ENCODE results near the gene C1QTNF5. TPM values are rescaled to one million over a fixed set of nuclear protein-coding genes. Genes with fewer than 3 reads are reported as not detected.

C1QTNF5 gene
- total and polyA plus RNA-seq, 2 of the 8 experiments (the other 6 are each of a cell fraction or from before 2014, with no cell fraction given): 2.2 to 2.7 TPM

DNA sequence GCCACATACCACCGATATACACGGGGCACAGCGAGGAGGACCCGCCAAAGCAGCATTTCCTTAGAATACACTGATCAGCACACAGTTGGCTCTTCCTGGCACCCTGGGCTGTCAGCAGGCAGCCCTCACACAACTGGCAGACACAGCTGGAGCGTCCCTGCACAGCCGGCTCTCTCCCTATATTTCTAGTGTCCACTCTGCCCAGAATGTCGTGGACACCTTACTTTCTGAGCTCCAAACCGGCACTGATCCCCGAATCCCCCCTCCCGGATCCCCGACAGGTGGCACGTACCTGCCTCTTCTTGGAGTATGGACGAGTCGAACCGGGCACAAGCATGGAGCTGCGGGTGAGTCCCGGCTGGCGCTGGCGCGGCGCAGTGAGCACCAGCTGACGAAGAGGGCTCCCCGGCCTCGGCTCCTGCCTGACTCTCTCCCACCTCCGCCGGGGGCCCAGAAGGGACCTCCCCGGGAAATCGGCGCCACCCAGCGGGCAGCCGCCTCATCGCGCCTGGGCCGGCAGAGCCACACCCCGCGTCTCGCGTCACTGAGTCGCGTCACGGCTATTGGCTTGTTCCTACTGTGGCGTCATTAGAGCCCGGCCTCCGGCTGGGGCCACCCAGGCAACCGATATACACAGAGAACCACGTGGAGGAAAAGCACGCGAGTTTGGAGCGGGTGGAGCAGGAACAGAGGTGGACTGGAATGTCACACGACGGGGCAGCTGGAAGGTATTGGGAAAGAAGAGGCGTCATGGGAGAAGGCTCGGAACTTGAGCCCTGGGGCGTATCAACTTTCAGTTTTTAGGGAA, 40.7 kb upstream of the C1QTNF5 start, which contains the start of gene USP2 (continued):
- no peak for TF ChIP-seq MAFK (IDR thresholded peaks at IDR 0.05; ENCODE audit: low read depth, low read length)
- peak; percentile 77 for TF ChIP-seq KDM4A (IDR thresholded peaks at IDR 0.05; ENCODE audit: low read depth, low read length, severe bottlenecking)
- TF ChIP-seq KDM5A (IDR thresholded peaks at IDR 0.05; ENCODE audit: low read length): no peak
- TF ChIP-seq HDAC6 (IDR thresholded peaks at IDR 0.05; ENCODE audit: low read depth, low read length): no peak
- no peak for TF ChIP-seq TCF12 (IDR thresholded peaks at IDR 0.05; ENCODE audit: low read depth, low read length)
- TF ChIP-seq, protein P1, sequence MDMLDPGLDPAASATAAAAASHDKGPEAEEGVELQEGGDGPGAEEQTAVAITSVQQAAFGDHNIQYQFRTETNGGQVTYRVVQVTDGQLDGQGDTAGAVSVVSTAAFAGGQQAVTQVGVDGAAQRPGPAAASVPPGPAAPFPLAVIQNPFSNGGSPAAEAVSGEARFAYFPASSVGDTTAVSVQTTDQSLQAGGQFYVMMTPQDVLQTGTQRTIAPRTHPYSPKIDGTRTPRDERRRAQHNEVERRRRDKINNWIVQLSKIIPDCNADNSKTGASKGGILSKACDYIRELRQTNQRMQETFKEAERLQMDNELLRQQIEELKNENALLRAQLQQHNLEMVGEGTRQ (IDR thresholded peaks at IDR 0.05; ENCODE audit: low read length): peak; percentile 55
- no peak for TF ChIP-seq TBP (IDR thresholded peaks at IDR 0.05; ENCODE audit: low read depth, low read length)
- TF ChIP-seq SRF (IDR thresholded peaks at IDR 0.05; ENCODE audit: low read depth, low read length): no peak
- no peak for TF ChIP-seq CBX5 (IDR thresholded peaks at IDR 0.05; ENCODE audit: low read depth, low read length)
- peak; percentile 69 to 99; a peak in 3 of 4 replicates for TF ChIP-seq SIN3A (conservative IDR thresholded peaks at IDR 0.05 in 1 of 2, IDR thresholded peaks at IDR 0.05 in 1 of 2; ENCODE audit: low read depth in 1 of 2, low read length in 2 of 2)
- no peak; the same call in 1 of the 2 replicates for TF ChIP-seq SP4 (IDR thresholded peaks at IDR 0.05; ENCODE audit: low read length)
- TF ChIP-seq POLR2AphosphoS5 (IDR thresholded peaks at IDR 0.05; ENCODE audit: low read depth, low read length): no peak
- TF ChIP-seq, protein P2, sequence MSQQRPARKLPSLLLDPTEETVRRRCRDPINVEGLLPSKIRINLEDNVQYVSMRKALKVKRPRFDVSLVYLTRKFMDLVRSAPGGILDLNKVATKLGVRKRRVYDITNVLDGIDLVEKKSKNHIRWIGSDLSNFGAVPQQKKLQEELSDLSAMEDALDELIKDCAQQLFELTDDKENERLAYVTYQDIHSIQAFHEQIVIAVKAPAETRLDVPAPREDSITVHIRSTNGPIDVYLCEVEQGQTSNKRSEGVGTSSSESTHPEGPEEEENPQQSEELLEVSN (IDR thresholded peaks at IDR 0.05): 0 out of 2 replicates have a peak, but pooled peaks have one; percentile 38
- TF ChIP-seq, protein P3, sequence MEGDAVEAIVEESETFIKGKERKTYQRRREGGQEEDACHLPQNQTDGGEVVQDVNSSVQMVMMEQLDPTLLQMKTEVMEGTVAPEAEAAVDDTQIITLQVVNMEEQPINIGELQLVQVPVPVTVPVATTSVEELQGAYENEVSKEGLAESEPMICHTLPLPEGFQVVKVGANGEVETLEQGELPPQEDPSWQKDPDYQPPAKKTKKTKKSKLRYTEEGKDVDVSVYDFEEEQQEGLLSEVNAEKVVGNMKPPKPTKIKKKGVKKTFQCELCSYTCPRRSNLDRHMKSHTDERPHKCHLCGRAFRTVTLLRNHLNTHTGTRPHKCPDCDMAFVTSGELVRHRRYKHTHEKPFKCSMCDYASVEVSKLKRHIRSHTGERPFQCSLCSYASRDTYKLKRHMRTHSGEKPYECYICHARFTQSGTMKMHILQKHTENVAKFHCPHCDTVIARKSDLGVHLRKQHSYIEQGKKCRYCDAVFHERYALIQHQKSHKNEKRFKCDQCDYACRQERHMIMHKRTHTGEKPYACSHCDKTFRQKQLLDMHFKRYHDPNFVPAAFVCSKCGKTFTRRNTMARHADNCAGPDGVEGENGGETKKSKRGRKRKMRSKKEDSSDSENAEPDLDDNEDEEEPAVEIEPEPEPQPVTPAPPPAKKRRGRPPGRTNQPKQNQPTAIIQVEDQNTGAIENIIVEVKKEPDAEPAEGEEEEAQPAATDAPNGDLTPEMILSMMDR (IDR thresholded peaks at IDR 0.05; ENCODE audit: control extremely low read depth in 1 of 3, insufficient read depth in 1 of 3, low read depth in 1 of 3, low read length in 3 of 3): peak; percentile 76 to 81 (median 79)
- no peak for TF ChIP-seq CHD1 (IDR thresholded peaks at IDR 0.05; ENCODE audit: low read depth, low read length)
- 0 out of 2 replicates have a peak, but pooled peaks have one; percentile 18 for TF ChIP-seq RBBP5 (IDR thresholded peaks at IDR 0.05; ENCODE audit: borderline replicate concordance, low read depth, low read length)
- peak; percentile 98 for TF ChIP-seq SAP30 (IDR thresholded peaks at IDR 0.05; ENCODE audit: insufficient read depth, insufficient replicate concordance, low read length)
- TF ChIP-seq SIRT6 (IDR thresholded peaks at IDR 0.05; ENCODE audit: low read length): no peak
- TF ChIP-seq SP1 (IDR thresholded peaks at IDR 0.05; ENCODE audit: low read depth, low read length): peak; percentile 80
- TF ChIP-seq FOSL1 (IDR thresholded peaks at IDR 0.05; ENCODE audit: insufficient read depth, low read depth, low read length): no peak

Measured in H1 (cell line).